ENCODE results near the gene LRP1-AS.

The LRP1-AS gene

DNA sequence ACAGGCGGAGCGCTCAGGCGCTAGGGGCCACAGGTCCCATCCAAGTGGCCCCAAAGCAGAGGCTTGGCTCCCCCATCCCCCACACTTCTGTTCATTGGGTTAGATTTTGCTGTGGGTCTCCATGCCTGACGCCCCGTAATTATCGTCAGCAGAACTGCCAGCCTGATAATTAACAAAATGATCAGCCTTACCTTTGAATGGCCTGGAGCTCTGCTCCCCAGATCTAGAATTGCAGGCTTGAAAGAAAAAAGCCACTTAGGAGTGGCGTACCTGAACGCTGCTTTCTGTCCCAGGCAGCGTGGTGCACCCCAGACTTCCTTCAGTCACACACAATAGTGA is 28.7 kb upstream of the LRP1-AS start:
- H4K20me1 ChIP-seq (ENCODE audit: insufficient read depth, low read length) = no peaks in the 10 kb centered on the region
- TF ChIP-seq, protein P1, sequence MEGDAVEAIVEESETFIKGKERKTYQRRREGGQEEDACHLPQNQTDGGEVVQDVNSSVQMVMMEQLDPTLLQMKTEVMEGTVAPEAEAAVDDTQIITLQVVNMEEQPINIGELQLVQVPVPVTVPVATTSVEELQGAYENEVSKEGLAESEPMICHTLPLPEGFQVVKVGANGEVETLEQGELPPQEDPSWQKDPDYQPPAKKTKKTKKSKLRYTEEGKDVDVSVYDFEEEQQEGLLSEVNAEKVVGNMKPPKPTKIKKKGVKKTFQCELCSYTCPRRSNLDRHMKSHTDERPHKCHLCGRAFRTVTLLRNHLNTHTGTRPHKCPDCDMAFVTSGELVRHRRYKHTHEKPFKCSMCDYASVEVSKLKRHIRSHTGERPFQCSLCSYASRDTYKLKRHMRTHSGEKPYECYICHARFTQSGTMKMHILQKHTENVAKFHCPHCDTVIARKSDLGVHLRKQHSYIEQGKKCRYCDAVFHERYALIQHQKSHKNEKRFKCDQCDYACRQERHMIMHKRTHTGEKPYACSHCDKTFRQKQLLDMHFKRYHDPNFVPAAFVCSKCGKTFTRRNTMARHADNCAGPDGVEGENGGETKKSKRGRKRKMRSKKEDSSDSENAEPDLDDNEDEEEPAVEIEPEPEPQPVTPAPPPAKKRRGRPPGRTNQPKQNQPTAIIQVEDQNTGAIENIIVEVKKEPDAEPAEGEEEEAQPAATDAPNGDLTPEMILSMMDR (IDR thresholded peaks at IDR 0.05; ENCODE audit: low read length) = no peak
- TF ChIP-seq EZH2phosphoT487 (IDR thresholded peaks at IDR 0.05; ENCODE audit: low read length) (no peak), EZH2 (optimal IDR thresholded peaks at IDR 0.05; ENCODE audit: low read depth, low read length) (no peak)
- peaks cover 32% of the 10 kb centered on the region for H3K27me3 ChIP-seq (replicated peaks; ENCODE audit: insufficient read depth, low read length)
- no peaks in the 10 kb centered on the region for H3K9me2 ChIP-seq (replicated peaks; ENCODE audit: insufficient read depth, low read length)
- H3K4me1 ChIP-seq (ENCODE audit: low read length) = no peaks in the 10 kb centered on the region
- H3K9me3 ChIP-seq (replicated peaks; ENCODE audit: insufficient read depth, low read length) = no peaks in the 10 kb centered on the region
- H3K36me3 ChIP-seq (replicated peaks; ENCODE audit: insufficient read depth, low read length) = no peaks in the 10 kb centered on the region
- no peak overlapping the region for H2AFZ ChIP-seq (ENCODE audit: low read length)
- no peaks in the 10 kb centered on the region for H3F3A ChIP-seq (ENCODE audit: insufficient read depth, low read length)
- no peaks in the 10 kb centered on the region for H3K79me2 ChIP-seq (ENCODE audit: low read length)
- H3K4me2 ChIP-seq (ENCODE audit: low read depth, low read length) = no peak overlapping the region
- H3K9ac ChIP-seq (ENCODE audit: low read length) = no peak overlapping the region
- DNase-seq = no peak
- no peak overlapping the region for H3K4me3 ChIP-seq (ENCODE audit: low read length)
- no peak overlapping the region for H3K27ac ChIP-seq (ENCODE audit: low read length)

DNA sequence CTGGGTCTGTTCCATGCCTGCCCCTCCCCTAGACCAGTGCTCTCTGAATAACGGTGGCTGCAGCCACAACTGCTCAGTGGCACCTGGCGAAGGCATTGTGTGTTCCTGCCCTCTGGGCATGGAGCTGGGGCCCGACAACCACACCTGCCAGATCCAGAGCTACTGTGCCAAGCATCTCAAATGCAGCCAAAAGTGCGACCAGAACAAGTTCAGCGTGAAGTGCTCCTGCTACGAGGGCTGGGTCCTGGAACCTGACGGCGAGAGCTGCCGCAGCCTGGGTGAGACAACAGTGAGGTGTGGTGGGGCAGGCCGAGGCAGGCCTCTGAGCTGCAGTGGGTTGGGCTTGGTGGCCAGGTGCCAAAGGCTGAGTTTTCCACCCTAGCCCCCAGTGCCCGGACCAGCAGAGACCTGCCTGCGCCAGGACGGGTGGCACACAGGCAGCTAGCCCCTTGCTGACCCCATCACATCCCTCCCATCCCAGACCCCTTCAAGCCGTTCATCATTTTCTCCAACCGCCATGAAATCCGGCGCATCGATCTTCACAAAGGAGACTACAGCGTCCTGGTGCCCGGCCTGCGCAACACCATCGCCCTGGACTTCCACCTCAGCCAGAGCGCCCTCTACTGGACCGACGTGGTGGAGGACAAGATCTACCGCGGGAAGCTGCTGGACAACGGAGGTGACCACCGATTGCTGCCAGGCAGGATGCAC is 28.2 kb upstream of the LRP1-AS start:
- no peaks in the 10 kb centered on the region for H3K9me2 ChIP-seq (replicated peaks; ENCODE audit: insufficient read depth, low read length)
- H3K27ac ChIP-seq (ENCODE audit: low read length) = no peak overlapping the region
- no peak overlapping the region for H2AFZ ChIP-seq (ENCODE audit: low read length)
- H3K4me3 ChIP-seq (ENCODE audit: low read length) = no peak overlapping the region
- no peaks in the 10 kb centered on the region for H4K20me1 ChIP-seq (ENCODE audit: insufficient read depth, low read length)
- peak; percentile 14 for DNase-seq
- H3K36me3 ChIP-seq (replicated peaks; ENCODE audit: insufficient read depth, low read length) = no peaks in the 10 kb centered on the region
- H3K9me3 ChIP-seq (replicated peaks; ENCODE audit: insufficient read depth, low read length) = no peaks in the 10 kb centered on the region
- TF ChIP-seq EZH2 (optimal IDR thresholded peaks at IDR 0.05; ENCODE audit: low read depth, low read length) = no peak
- TF ChIP-seq EZH2phosphoT487 (IDR thresholded peaks at IDR 0.05; ENCODE audit: low read length) = no peak
- TF ChIP-seq, protein P1 (IDR thresholded peaks at IDR 0.05; ENCODE audit: low read length) = peak; percentile 55
- H3K79me2 ChIP-seq (ENCODE audit: low read length) = no peaks in the 10 kb centered on the region
- H3K4me2 ChIP-seq (ENCODE audit: low read depth, low read length) = no peak overlapping the region
- no peaks in the 10 kb centered on the region for H3F3A ChIP-seq (ENCODE audit: insufficient read depth, low read length)
- H3K27me3 ChIP-seq (replicated peaks; ENCODE audit: insufficient read depth, low read length) = peaks cover 27% of the 10 kb centered on the region
- no peaks in the 10 kb centered on the region for H3K4me1 ChIP-seq (ENCODE audit: low read length)
- H3K9ac ChIP-seq (ENCODE audit: low read length) = no peak overlapping the region

DNA sequence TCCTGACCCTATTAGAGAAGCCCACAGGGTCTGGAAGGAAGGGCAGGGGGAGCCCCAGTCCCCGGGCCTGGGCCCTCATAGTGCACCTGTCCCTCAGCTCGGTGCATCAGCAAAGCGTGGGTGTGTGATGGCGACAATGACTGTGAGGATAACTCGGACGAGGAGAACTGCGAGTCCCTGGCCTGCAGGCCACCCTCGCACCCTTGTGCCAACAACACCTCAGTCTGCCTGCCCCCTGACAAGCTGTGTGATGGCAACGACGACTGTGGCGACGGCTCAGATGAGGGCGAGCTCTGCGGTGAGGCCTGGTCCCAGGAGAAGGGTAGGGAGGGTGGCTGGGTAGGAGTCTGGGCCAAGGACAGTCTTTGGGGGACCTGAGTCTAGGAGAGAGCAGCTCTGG is 26.3 kb upstream of the LRP1-AS start:
- no peaks in the 10 kb centered on the region for H3K36me3 ChIP-seq (replicated peaks; ENCODE audit: insufficient read depth, low read length)
- DNase-seq = no peak
- no peaks in the 10 kb centered on the region for H3F3A ChIP-seq (ENCODE audit: insufficient read depth, low read length)
- no peaks in the 10 kb centered on the region for H4K20me1 ChIP-seq (ENCODE audit: insufficient read depth, low read length)
- TF ChIP-seq EZH2phosphoT487 (IDR thresholded peaks at IDR 0.05; ENCODE audit: low read length) (no peak), EZH2 (optimal IDR thresholded peaks at IDR 0.05; ENCODE audit: low read depth, low read length) (no peak)
- TF ChIP-seq, protein P1 (IDR thresholded peaks at IDR 0.05; ENCODE audit: low read length) = no peak
- H2AFZ ChIP-seq (ENCODE audit: low read length) = no peak overlapping the region
- H3K27ac ChIP-seq (ENCODE audit: low read length) = no peak overlapping the region
- peaks cover 15% of the 10 kb centered on the region for H3K27me3 ChIP-seq (replicated peaks; ENCODE audit: insufficient read depth, low read length)
- H3K9me2 ChIP-seq (replicated peaks; ENCODE audit: insufficient read depth, low read length) = no peaks in the 10 kb centered on the region
- no peaks in the 10 kb centered on the region for H3K9me3 ChIP-seq (replicated peaks; ENCODE audit: insufficient read depth, low read length)
- H3K4me3 ChIP-seq (ENCODE audit: low read length) = no peak overlapping the region
- no peaks in the 10 kb centered on the region for H3K79me2 ChIP-seq (ENCODE audit: low read length)
- no peaks in the 10 kb centered on the region for H3K4me1 ChIP-seq (ENCODE audit: low read length)
- no peak overlapping the region for H3K4me2 ChIP-seq (ENCODE audit: low read depth, low read length)
- H3K9ac ChIP-seq (ENCODE audit: low read length) = no peak overlapping the region

Measured in MM.1S (cell line).